HepG2 (cell line): ENCODE results near the gene ZNF625. TPM values are rescaled to one million over a fixed set of nuclear protein-coding genes. Genes with fewer than 3 reads are reported as not detected.

ENCODE experiments used
- ATAC-seq: fragments of 200-7000 bp; cut with Tn5 transposase; 3 replicates; pipeline ENCODE4 v1.9.1; 2020; ENCODE audit warnings: mild to moderate bottlenecking, moderate library complexity
- BruUV-seq: library from RNA; stranded (reverse); fragments of 400-500 nt; replicated peaks from 2 replicates; lab custom pipeline; 2021; lab: Mats Ljungman, UMichigan
- CTCF ChIA-PET: fragments of 300-600 bp; formaldehyde crosslinking; extraction: SDS; loops from one replicate; lab custom pipeline; 2021; ENCODE audit warnings: low total read pairs, inconsistent platforms, low intra/inter-chr PET ratio; lab: Yijun Ruan, JAX
- POLR2A ChIA-PET: fragments of 350-600 bp; sonication (Branson Sonifier 250); formaldehyde crosslinking; loops from one replicate; lab custom pipeline; 2020; ENCODE audit warnings: antibody characterized with exemption, inconsistent platforms; lab: Yijun Ruan, JAX
- DNase-seq: peaks from one replicate; pipeline ENCODE4 v3.0.0-alpha.2; 2015; ENCODE audit warnings: low spot score
- FAIRE-seq: peaks from 3 replicates; lab custom pipeline; 2011; peaks lifted over from hg19 to GRCh38; lab: Jason Lieb, UNC
- H2AFZ ChIP-seq: one replicate; pipeline ENCODE4 v1.6.1; 2011; ENCODE audit warnings: low read length, inconsistent platforms
- H3K27ac ChIP-seq: fragments of 300-600 bp; 3 replicates; pipeline ENCODE4 v1.8.0; 2011; ENCODE audit warnings: mixed run types, mild to moderate bottlenecking, mixed read lengths, low read length, inconsistent platforms; ENCODE audit not compliant: insufficient read depth; ENCODE audit errors: extremely low read length
- H3K27me3 ChIP-seq, 2 experiments: fragments of 200-600 bp in 1 of 2; 2 replicates in 1 of 2; 3 replicates in 1 of 2; pipeline versions ENCODE4 v1.6.0 to v1.8.0; 2011; ENCODE audit warnings: low read length in 2 of 2, mild to moderate bottlenecking in 2 of 2, moderate library complexity in 2 of 2, inconsistent platforms in 1 of 2; ENCODE audit not compliant: insufficient read depth in 2 of 2, control insufficient read depth in 1 of 2
- H3K36me3 ChIP-seq, 2 experiments: fragments of 200-600 bp in 1 of 2; replicated peaks in 1 of 2; 2 replicates in 1 of 2; 3 replicates in 1 of 2; pipeline versions ENCODE4 v1.5.1 to v1.8.0; 2011; ENCODE audit warnings: low read length in 2 of 2, inconsistent platforms in 1 of 2; ENCODE audit not compliant: insufficient read depth in 2 of 2, control insufficient read depth in 1 of 2
- H3K4me1 ChIP-seq: 2 replicates; pipeline ENCODE4 v1.5.1; 2012; ENCODE audit warnings: low read length, inconsistent platforms; ENCODE audit not compliant: insufficient read depth
- H3K4me2 ChIP-seq: 2 replicates; pipeline ENCODE4 v1.6.0; 2011; ENCODE audit warnings: low read depth, low read length, inconsistent platforms
- H3K4me3 ChIP-seq, 3 experiments: fragments of 200-600 bp in 1 of 3; sonication (generic), shearing (Covaris generic) in 1 of 3; replicated peaks in 1 of 3; 2 replicates each; pipeline ENCODE4 v1.5.1; 2011 to 2016; ENCODE audit warnings: low read length in 3 of 3, inconsistent platforms in 2 of 3, low read depth in 2 of 3, mild to moderate bottlenecking in 2 of 3, control low read depth in 1 of 3, mixed read lengths in 1 of 3; ENCODE audit not compliant: insufficient read depth in 1 of 3
- H3K79me2 ChIP-seq: one replicate; pipeline ENCODE4 v1.6.1; 2011; ENCODE audit warnings: low read length, inconsistent platforms; ENCODE audit not compliant: insufficient read depth
- H3K9ac ChIP-seq: 2 replicates; pipeline ENCODE4 v1.6.0; 2011; ENCODE audit warnings: mild to moderate bottlenecking, low read depth, low read length, inconsistent platforms; ENCODE audit not compliant: insufficient read depth
- H3K9me3 ChIP-seq: 2 replicates; pipeline ENCODE4 v1.5.1; 2012; ENCODE audit warnings: mild to moderate bottlenecking, low read length
- H4K20me1 ChIP-seq: 2 replicates; pipeline ENCODE4 v1.6.0; 2011; ENCODE audit warnings: inconsistent platforms, mild to moderate bottlenecking, low read length, moderate library complexity; ENCODE audit not compliant: insufficient read depth
- CREB1 ChIP-seq, 2 experiments: fragments of 450-650 bp in 1 of 2; IDR thresholded peaks; 2 replicates each; pipeline ENCODE4 v1.6.1; 2016 to 2017; ENCODE audit warnings: control low read depth in 1 of 2, mild to moderate bottlenecking in 1 of 2, missing compliant biosample characterization in 1 of 2, missing genetic modification characterization in 1 of 2
- CTCF ChIP-seq: sonication (generic); formaldehyde crosslinking; IDR thresholded peaks from 2 replicates; pipeline ENCODE4 v1.5.0; 2020; ENCODE audit warnings: mild to moderate bottlenecking, missing genetic modification reagents, moderate library complexity
- NCOA5 ChIP-seq: sonication (generic); formaldehyde crosslinking; IDR thresholded peaks from 2 replicates; pipeline ENCODE4 v1.4.0; 2020; ENCODE audit warnings: missing genetic modification reagents
- NPAS2 ChIP-seq: sonication (generic); formaldehyde crosslinking; IDR thresholded peaks from 2 replicates; pipeline ENCODE4 v1.8.0; 2022; ENCODE audit warnings: mild to moderate bottlenecking, missing genetic modification reagents, borderline replicate concordance
- SAP130 ChIP-seq: IDR thresholded peaks from 2 replicates; pipeline ENCODE4 v1.6.1; 2016; ENCODE audit warnings: low read depth
- SMC3 ChIP-seq: IDR thresholded peaks from 2 replicates; pipeline ENCODE4 v1.6.1; 2011; ENCODE audit warnings: low read length, improper control_type of control experiment
- STAG1 ChIP-seq: sonication (generic); formaldehyde crosslinking; IDR thresholded peaks from 2 replicates; pipeline ENCODE4 v1.4.0; 2020; ENCODE audit warnings: missing genetic modification reagents
- WGBS: methylation state at CpG from one replicate; pipeline ENCODE4 v1.1.6; 2017; ENCODE audit warnings: low lambda C conversion rate; 5-methylcytosine and 5-hydroxymethylcytosine counted together
- in situ Hi-C: cut with HindIII; loops from 2 replicates; pipeline ENCODE4 v1.10.0; 2017; ENCODE audit warnings: low pct_unique_long_range_greater_than_20kb; ENCODE audit not compliant: extremely low pct_ligation_motif_present
- intact Hi-C: fragments of 100-400 bp; cut with micrococcal nuclease; formaldehyde crosslinking; loops from one replicate; pipeline ENCODE4 v1.10.0; 2022; ENCODE audit not compliant: unreplicated experiment
- polyA plus RNA-seq, 8 experiments: library from polyadenylated mRNA; depleted of rRNA in 3 of 8; stranded (reverse) in 7 of 8; unstranded in 1 of 8; fragments of >200 nt; fragmentation: Illumina TruSeq in 4 of 8; extraction: Trizol in 4 of 8; gene quantifications; 2 replicates each; pipeline versions ENCODE4 v1.2.1 to v1.2.3, GENCODE V29; 2011 to 2016; ENCODE audit warnings: low read depth in 4 of 8, missing spikeins in 1 of 8, mixed read lengths in 1 of 8; ENCODE audit not compliant: insufficient read depth in 1 of 8
- total RNA-seq, 5 experiments: library from RNA; depleted of rRNA; stranded (reverse); fragments of >200 nt; fragmentation: Illumina TruSeq; extraction: Trizol; gene quantifications; 2 replicates each; pipeline ENCODE4 v1.2.3, GENCODE V29; 2016; ENCODE audit warnings: low read depth in 1 of 5

The ZNF625 gene
- total and polyA plus RNA-seq, 2 of the 13 experiments (the other 11 are each of a cell fraction or from before 2014, with no cell fraction given): 1.7 to 12.2 TPM

- in situ Hi-C loops: no loop called here
- peak; percentile 70 for ATAC-seq
- FAIRE-seq: peak; percentile 70
Observed at GRCh38 chr19:12126707-12127106, 29.8 kb downstream of the ZNF625 start.

More at GRCh38 chr19:12126707-12127106, 29.8 kb downstream of the ZNF625 start:
- peak; percentile 24 for DNase-seq
- no peaks in the 10 kb centered on the region for H3K79me2 ChIP-seq
- H3K4me1 ChIP-seq: no peaks in the 10 kb centered on the region
- POLR2A ChIA-PET: interaction anchor here (1.7 kb wide), 1 partner anchor 13 kb away, joined by 8 read pairs; the partner anchor contains the start of gene ZNF20
- H3K27me3 ChIP-seq: no peaks in the 10 kb centered on the region
- no peak overlapping the region for H3K27ac ChIP-seq
- H3K4me3 ChIP-seq: no peak overlapping the region
- no peaks in the 10 kb centered on the region for H3K9me3 ChIP-seq
- BruUV-seq: no TSS peak
- intact Hi-C loops: no loop called here
- 22% methylated on average over 2 of the region's 2 CpGs for WGBS
- H3K36me3 ChIP-seq: no peaks in the 10 kb centered on the region
- no peak overlapping the region for H3K4me2 ChIP-seq
- no peak overlapping the region for H2AFZ ChIP-seq
- TF ChIP-seq STAG1 (CRISPR knock-in tag) (0 out of 2 replicates have a peak, but pooled peaks have one; percentile 17), SMC3 (peak; percentile 66), CREB1 (IDR thresholded peaks at IDR 0.05) (no peak), CREB1 (CRISPR knock-in tag; IDR thresholded peaks at IDR 0.05) (0 out of 2 replicates have a peak, but pooled peaks have one; percentile 13), NPAS2 (CRISPR knock-in tag) (no peak), CTCF (CRISPR knock-in tag) (peak; percentile 64), NCOA5 (no peak), SAP130 (CRISPR knock-in tag) (0 out of 2 replicates have a peak, but pooled peaks have one; percentile 10)
- H4K20me1 ChIP-seq: no peaks in the 10 kb centered on the region
- CTCF ChIA-PET: interaction anchor here (0.6 to 1.7 kb wide), 3 partner anchors 15 to 67 kb away, joined by 3 to 9 read pairs (median 5); no protein-coding TSS in a partner anchor
- H3K9ac ChIP-seq: no peak overlapping the region
